GDM1 (cell line): ENCODE measurements around the gene DENND2C.

Experiments used
- DNase-seq: peaks from one replicate; lab custom pipeline; 2025; lab: John Stamatoyannopoulos, UW

Gene DENND2C

DNA sequence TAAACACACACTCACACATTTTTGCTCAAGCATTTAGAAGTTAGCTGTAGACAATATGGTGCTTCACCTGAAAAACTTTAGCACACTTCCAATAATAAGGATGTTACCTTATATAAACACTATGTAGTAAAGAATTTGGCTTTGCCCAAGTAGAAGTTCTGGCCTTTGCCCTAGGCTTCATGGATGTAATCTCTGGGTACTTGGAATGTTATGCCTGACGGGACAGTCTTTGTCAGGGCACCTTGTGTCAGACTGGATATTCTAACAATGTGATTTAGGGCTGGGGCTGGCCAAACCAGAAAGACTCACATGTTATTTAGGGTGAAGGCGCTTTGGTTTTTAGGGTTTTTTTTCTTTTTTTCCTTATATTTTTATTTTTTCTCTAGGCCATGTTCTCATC lies 124.1 kb downstream of the DENND2C start:
- DNase-seq, result no peak

DNA sequence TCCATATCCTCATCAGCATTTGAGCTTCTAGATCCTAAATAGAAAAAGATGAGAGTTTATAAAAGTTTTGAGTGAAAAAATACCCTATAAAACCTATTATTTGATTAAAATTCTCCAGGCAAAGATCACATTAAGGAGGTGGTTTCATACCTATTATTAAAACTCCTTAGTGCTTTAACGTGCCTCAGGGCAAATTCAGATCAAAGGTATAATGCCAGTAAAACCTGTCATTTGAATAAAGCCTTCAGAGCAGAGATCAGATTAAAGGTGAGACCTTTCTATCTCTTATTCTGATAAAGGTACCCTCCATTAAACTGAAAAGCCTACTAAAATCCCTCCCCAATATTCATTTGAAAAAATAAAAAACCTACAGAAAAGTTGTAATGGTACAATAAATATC lies 124.5 kb downstream of the DENND2C start:
- DNase-seq, result no peak

DNA sequence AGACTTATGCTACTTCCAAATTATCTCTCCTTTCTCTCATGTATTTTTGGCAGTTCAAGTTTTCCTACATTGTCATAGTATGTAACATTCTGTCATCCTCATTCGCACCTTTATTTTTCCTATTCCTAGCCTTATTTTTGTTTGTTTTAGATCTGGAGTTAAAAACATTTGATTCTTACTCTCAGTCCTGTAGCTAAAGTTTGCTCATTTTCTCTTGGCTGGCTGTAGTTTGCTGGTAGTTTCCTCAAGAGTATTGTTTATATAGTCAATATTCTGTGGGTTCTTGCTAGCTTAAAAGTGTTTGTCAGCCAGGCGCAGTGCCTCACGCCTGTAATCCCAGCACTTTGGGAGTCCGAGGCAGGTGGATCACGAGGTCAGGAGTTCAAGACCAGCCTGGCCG lies 129.0 kb downstream of the DENND2C start:
- no peak for DNase-seq

DNA sequence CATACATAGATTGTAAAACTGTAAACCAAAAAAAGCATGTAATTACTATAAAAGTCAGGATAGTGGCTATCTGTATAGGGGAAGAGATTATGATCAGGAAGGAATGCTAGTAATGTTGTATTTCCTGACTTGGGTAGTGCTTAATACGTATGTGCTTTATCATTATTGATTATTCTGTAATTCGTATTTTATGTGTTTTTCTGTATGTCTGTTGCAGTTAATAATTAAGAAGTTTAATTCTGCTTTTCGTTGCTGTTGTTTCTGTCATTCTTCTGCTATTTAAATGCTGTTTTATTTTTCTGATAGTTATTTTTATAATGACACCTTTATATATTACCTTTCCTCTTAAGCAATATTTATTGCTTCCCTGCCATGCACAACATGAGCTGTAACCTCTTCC lies 129.6 kb downstream of the DENND2C start:
- no peak for DNase-seq

DNA sequence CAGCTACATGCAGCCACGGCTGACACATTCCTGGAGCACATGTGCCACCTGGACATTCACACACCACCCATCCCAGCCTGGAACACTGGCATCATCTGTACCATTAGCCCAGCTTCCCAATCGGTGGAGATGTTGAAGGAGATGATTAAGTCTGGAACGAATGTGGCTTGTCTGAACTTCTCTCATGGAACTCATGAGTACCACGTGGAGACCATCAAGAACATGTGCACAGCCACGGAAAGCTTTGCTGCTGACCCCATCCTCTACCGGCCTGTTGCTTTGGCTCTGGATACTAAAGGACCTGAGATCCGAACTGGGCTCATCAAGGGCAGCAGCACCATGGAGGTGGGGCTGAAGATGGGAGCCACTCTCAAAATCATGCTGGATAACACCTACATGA lies 133.8 kb downstream of the DENND2C start:
- DNase-seq, result no peak

- no peak for DNase-seq
Observed at GRCh38 chr1:114535401-114535800, 134.4 kb downstream of the DENND2C start.
